GM18517 (cell line): ENCODE measurements around the gene GUF1.
"Not testable (repeated sequence)": the region's sequence is repeated elsewhere in the genome, so short reads cannot be mapped to it uniquely, and the experiment has no call there.

Experiments used
- ATAC-seq: cut with Tn5 transposase; IDR thresholded peaks from one replicate; pipeline ENCODE4 v1.9.1; 2021; ENCODE audit warnings: mild to moderate bottlenecking, moderate library complexity; ENCODE audit not compliant: unreplicated experiment

Gene GUF1

DNA sequence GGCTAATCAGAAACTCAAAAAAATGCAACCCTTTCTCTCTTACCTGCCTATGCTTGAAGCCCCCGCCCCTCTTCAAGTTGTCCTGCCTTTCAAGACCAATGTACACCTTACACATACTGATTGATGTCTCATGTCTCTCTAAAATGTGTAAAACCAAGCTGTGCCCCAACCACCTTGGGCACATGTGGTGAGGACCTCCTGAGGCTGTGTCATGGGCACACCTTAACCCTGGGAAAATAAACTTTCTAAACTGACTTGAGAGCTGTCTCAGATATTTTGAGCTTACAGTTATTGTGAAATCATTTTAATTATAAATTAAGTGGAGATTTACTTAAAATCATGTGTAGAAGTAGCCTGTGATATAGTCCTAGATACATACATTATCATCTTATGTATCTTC lies 22.2 kb downstream of the GUF1 start:
- ATAC-seq: no peak

GRCh38 chr4:44701037-44701436 lies 22.8 kb downstream of the GUF1 start:
- ATAC-seq: no peak

- ATAC-seq: no peak
Measured at GRCh38 chr4:44704673-44705072, 26.5 kb downstream of the GUF1 start.

GRCh38 chr4:44713125-44713524 lies 34.9 kb downstream of the GUF1 start:
- no peak for ATAC-seq

DNA sequence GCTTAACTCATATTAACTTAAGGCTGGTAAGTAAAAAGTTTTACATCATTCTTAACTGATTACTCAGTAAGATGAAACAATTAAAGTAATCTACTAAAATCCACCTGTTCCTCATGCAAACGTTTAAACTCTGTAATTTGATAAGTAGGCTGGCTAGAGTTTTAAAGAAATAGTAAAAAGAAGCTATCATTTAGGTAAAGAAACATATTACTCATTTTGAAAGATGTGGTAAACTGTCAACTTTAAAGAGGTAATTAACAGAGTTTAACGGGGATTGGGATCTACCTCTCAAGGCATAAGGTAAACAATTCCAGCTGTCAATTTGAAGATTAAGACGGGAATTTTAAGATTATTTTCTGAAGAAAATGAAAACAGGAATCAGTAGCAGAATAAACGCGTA lies 38.4 kb downstream of the GUF1 start:
- ATAC-seq: no peak

DNA sequence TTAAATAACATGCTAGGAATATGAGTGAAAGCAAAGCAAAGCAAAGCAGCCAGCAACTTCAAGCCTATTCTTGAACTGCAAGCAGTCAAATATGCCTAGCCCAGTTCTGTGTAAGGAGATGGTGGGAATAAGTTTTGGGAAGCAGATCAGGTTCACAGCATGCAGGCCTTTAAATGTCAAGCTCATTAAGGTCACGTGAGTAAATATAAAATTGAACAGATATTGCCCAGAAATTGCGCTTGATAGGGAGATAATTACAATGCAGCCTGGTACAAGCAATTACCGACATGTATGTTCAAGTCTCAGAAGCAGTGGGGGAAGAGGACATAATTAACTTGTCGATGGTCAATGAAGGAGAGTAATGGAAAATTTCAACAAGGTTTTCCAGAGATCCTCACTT lies 42.2 kb downstream of the GUF1 start:
- ATAC-seq: no peak

GRCh38 chr4:44722001-44722400 lies 43.8 kb downstream of the GUF1 start:
- no peak for ATAC-seq

- ATAC-seq: peak; percentile 5
Measured at GRCh38 chr4:44725166-44725565, 46.9 kb downstream of the GUF1 start.

DNA sequence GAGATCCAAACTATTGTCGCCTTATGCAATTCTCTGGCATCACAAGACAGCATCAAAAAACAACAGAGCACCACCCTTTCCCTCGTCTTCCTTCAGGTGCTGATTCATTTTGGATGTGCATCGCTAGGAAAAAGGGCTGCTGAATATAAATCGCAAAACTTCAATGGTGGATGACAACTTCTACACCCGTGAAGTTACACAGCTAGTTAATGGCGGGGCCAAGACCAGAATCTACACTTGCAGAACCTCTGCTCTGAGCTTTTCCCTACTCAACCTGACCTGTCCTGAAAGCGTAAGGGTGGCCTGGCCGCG lies 47.5 kb downstream of the GUF1 start:
- ATAC-seq: peak; percentile 34

GRCh38 chr4:44726038-44726871 lies 48.0 kb downstream of the GUF1 start, which contains the start of gene GNPDA2:
TSS of gene GNPDA2 (minus strand) at chr4:44726556. CDS start at chr4:44722207, 4,349 bp downstream.
- peak; percentile 75 for ATAC-seq

DNA sequence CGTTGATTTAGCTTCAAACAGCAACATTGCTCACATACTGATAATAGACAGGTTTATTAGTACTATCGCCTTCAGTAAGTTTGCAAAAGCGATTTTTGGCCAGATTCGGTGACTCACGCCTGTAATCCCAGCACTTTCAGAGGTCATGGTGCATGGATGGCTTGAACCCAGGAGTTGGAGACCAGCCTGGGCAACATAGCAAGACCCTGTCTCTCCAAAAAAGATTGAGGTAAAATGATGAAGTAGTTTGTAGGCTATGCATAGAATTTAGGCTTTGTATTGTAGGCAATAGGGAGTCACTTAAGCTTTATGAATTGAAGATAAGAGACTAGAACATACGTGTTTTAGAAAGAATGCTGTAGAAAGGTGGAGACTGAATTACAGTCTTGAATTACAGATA lies 49.3 kb downstream of the GUF1 start:
- no peak for ATAC-seq

DNA sequence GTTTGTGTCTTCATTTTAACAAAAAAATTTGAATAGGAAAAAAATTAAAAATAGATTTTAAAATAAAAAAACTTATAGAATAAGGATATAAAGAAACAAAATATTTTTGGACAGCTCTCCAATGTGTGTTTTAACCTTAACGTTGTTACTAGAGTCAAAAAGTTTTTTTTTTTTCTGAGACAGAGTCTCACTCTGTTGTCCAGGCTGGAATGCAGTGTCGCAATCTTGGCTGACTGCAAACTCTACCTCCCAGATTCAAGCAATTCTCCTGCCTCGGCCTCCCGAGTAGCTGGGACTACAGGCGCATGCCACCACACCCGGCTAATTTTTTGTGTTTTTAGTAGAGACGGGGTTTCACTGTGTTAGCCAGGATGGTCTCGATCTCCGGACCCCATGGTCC lies 50.5 kb downstream of the GUF1 start:
- not testable (repeated sequence) for ATAC-seq

DNA sequence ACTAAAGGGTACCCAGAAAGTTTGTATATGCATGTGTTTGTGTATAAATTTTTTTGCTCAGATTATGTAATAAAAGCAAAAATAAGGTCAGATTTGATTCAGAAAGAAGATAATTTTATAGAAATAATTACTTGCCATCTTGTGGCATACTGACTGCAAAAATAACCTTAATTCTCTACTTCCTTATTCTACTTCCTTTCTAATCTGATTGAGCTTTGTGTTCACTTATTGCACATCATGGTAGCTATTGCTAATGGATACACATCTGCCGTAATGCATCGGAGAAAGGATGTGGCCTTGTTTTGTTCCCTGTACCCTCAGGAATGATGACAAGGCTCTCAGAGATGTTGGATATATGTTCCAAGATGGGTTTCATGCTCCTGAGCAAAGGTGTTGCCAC lies 58.7 kb downstream of the GUF1 start:
- ATAC-seq: no peak

DNA sequence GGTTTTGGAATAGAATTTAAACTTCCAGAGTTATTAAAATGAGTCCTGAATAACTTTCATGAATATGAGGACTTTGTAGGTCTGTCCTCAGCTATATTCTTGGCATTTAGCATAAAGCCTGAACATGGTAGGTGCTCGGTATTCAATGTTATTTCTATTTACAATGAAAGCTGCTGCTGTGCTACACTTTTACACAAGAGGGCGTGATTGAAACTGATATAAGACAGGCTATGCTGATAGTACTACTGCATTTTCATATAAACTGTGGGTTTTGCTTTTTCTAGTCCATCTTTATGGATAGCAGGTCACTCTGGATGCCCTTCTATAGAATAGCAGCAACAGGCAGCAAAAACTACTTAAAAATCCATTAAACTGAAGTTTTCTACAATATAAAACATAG lies 60.4 kb downstream of the GUF1 start:
- ATAC-seq: peak; percentile 81

GRCh38 chr4:44740201-44740600 lies 62.0 kb downstream of the GUF1 start:
- ATAC-seq: no peak
